Activated CD8-positive, alpha-beta memory T cell treated with anti-CD3 and anti-CD28 coated beads for 24 hours (primary cell): Measurements from ENCODE around the gene OR4B1.
A peak's percentile ranks its signal among the peaks of the same experiment; 100 is the strongest.
"Not testable (repeated sequence)": the region's sequence is repeated elsewhere in the genome, so short reads cannot be mapped to it uniquely, and the experiment has no call there.

Experiments used
- DNase-seq: peaks from one replicate; pipeline ENCODE4 v3.0.0-alpha.2; 2020

OR4B1 gene

DNA sequence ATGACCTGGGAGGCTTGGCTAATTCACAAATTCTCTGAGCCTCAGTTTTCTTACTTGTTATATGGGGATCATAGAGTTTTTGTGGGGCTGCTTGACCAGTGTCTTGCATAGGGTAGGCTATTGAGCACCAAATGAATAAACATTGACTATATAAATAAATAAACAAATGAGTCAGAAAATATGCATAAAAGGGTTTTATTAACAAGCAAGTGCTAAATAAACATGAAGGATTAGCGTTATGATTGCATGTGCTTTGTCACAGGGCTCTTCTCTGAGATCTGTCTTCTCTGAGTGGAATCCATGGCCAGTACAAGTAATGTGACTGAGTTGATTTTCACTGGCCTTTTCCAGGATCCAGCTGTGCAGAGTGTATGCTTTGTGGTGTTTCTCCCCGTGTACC is at the start of gene OR4B1:
Gene OR4B1 (plus strand): TSS at position 301 of the 400 bp plus-strand sequence. CDS start 0 bp downstream, at position 301.
- no peak for DNase-seq

DNA sequence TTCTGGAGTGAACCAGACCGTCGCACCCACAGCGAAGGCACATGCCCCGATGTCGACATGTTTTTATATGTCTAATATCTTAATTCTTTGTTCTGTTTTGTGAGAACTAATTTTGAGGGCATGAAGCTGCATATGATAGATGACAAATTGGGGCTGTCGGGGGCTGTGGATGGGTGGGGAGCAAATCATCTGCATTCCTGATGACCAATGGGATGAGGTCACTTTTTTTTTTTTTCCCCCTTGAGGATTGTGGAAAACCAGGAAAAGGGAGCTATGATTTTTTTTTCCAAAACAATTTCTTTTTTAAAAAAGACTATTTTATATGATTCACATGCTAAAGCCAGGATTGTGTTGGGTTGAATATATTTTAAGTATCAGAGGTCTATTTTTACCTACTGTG is 49.2 kb upstream of the OR4B1 start:
- no peak for DNase-seq

DNA sequence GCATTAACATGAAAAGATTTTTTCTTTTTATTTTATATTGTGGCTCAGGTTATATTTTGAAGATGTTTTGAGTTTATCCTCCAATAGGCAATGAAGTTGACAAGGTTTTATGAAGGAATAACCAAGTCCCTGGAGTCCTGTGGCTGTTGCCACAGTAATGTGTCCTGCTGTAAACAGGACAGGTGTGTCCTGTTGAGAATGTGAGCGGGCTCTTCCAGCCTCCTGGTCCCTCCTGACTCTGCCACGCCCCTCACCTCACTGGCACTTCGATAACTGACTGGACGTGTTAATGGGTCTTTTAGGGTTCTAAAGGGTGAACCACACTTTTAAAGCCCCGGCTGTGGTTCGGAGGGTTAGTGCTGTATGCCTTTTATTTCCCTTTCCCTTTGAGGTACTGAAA is 47.8 kb upstream of the OR4B1 start:
- no peak for DNase-seq

GRCh38 chr11:48169259-48169658 is 47.4 kb upstream of the OR4B1 start:
- DNase-seq: no peak

DNA sequence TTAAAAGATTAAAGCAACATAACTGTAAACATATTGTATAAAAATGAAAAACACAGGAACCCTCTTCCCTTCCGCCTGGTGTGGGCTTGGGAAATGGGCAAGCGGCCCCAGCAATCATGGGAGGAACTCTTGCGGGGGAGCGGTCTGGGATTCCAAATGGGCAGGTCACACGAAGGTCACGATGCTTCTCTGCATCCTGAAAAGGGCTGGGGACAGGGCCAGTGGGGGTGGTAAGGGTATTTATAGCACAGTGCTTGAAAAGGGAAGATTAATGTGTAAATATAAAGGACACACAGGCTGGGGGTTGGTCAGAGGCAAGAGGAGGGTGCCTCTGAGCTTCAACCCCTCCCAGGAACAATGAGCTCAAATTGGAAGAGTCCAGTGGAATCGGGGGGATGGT is 46.9 kb upstream of the OR4B1 start:
- no peak for DNase-seq

GRCh38 chr11:48170241-48171233 is 46.1 kb upstream of the OR4B1 start:
- no peak for DNase-seq

DNA sequence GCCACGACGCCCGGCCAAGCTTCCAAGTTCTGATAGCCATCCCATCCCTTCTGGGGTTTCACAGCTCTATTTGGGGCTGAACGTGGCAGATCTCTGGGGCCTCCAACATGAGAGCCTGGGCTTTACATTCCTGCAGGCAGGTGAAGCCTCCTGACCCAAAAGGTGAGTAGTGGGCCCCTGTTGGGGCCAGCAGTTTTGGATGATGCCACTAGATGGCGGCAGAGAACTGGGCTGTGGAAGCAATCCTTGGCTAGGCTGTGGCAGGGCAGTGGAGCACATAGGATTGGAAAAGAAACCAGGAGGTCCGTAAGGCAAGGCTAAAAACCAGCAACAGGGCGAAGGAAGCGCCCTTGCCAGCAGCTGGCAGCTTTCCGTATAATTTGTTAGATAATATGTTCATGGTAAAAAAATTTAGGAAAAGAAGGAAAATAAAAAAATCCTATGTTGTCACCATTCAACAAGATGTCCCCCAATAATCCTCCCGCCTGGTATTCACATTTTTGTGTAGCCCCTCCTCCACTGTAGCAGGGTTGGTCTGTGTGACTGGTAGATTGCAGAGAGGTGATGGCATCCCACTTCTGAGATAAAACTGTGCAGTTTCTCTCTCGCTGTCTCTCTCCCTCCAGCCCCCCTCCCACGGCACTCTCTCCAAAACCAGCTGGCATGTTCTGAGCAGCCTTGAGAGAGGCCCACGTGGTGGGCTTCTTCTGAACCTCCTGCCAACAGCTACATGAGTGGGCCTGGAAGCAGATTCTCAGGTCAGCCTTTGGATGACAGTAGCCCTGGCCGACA is 43.6 kb upstream of the OR4B1 start:
- DNase-seq: peak; percentile 82

DNA sequence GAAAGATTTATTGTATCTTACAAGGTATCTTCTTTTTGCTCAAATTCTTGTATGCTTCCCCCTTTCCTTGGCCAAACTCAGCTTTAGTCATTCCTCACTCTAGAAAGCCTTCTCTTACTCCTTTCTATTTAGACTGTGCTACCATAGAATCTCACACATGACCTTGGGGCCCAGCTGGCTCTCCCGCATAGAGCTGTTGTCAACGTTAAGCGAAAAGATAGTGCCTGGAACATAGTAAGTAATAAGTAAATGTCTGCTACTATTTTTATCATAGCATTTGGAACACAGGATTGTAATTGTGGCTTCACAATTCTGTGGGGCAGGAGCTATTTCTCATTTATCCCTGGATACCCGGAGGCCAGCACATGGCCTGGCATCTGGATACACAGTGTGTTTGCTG is 38.9 kb upstream of the OR4B1 start:
- no peak for DNase-seq

DNA sequence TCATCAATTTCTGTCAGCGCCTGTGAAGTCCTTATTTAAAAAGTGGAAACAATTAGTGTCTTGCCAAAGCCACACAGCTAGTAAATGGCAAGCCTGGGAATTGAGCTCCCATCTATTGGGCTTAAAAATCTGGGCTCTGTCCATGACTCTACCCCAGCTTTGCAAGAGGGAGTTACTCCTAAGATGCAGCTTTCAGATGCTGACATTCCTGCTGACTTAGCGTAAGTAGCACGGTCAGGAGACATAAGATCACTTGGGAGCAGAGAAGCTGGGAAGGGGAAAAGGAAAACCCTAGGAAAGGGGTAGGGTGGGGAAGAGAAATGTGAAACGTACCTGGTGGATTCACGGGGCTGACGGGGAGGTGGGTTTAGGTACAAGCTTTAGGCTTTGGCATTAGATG is 36.0 kb upstream of the OR4B1 start:
- DNase-seq: no peak

DNA sequence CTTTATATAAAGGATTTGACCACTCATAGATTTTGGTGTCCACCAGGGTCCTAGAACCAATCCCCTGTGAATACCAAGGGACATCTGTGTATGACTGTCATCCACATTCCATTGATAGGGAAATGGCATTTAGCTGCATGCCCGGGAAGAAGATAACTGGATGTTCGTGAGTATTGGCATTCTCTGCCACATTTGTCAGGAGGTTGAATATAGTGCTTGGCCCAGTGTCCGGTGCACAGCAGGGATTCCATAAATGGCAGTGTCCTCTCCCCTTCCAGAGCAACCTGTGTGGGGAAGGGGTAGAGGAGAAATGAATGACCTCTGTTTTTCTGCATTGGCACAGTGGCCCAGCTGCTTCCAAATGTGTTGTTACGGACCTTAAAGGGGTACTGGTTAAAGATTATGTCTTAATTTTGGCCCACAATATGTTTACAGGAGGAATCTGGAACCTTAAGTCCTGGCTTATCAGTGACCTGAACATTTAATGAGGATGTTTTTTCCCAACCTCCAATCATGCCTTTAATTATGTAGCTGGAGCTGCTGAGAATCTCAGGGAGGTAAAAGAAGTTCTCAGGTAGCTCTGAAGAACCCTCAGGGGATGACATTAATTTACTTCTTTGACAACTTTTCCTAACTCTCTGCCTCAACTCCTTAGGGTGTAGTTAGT is 33.6 kb upstream of the OR4B1 start:
- DNase-seq: no peak

DNA sequence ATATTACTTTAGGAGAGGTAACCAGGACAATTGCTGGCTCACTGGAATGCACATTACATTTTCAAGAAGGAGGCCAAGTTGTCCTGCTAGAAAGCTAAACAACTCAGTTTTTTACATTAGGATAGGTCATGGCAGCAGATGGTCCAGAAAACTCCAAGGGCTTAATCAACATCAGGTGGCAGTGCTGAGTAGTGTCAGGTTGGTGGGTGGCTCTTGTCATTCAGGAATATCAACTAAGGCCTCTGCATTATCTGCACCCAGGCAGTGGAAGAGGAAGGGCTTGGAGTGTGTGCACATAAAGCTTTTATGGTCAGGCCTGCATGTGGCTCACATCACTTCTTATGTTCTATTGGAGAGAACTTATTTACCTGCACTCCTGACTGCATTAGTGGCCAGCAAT is 32.2 kb upstream of the OR4B1 start:
- DNase-seq: no peak

DNA sequence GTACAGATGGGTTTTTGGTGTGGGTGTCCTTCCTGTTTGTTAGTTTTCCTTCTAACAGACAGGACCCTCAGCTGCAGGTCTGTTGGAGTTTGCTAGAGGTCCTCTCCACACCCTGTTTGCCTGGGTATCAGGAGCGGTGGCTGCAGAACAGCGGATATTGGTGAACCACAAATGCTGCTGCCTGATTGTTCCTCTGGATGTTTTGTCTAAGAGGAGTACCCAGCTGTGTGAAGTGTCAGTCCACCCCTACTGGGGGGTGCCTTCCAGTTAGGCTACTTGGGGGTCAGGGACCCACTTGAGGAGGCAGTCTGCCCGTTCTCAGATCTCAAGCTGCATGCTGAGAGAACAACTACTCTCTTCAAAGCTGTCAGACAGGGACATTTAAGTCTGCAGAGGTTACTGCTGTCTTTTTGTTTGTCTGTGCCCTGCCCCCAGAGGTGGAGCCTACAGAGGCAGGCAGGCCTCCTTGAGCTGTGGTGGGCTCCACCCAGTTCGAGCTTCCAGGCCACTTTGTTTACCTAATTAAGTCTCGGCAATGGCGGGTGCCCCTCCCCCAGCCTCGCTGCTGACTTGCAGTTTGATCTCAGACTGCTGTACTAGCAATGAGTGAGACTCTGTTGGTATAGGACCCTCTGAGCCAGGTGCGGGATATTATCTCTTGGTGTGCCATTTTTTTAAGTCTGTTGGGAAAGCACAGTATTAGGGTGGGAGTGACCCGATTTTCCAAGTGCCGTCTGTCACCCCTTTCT is 25.5 kb upstream of the OR4B1 start:
- not testable (repeated sequence) for DNase-seq

DNA sequence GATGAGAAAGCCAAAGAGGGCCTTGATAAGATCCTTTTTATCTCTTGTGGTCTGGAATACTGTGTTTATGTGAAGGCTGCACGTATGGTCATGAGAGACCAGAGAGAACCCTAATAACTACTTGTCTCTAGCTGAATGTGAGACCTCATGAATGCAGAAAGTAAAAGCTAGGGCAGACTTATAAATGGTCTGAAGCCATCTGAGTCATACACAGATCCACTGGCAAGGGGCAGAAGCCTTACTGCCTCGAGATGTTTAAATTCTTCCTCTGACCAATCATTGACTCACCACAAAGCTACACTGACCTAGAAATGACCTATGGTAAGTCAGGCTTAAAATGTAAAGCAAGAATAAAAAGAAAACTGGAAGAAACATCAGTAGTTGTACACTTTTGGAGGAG is 22.7 kb upstream of the OR4B1 start:
- DNase-seq: no peak

DNA sequence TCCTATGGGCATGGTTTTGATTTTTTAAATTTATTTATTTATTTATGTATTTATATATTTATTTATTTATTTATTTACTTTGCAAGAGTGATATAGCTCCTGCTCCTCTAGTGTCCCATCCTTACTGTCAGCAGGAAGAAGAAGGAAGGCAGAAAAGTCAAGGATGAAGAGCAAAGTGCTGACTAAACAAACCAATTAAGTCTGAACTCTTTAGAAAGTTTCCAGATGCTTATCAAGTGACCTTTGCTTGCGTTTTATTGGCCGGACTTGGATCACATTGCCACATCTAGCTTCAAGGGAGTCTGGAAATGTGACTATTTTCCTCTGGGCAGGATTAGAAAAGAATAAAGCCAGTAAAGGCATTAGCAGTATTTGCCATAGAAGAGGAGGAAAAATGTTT is 8.7 kb upstream of the OR4B1 start:
- DNase-seq: no peak

DNA sequence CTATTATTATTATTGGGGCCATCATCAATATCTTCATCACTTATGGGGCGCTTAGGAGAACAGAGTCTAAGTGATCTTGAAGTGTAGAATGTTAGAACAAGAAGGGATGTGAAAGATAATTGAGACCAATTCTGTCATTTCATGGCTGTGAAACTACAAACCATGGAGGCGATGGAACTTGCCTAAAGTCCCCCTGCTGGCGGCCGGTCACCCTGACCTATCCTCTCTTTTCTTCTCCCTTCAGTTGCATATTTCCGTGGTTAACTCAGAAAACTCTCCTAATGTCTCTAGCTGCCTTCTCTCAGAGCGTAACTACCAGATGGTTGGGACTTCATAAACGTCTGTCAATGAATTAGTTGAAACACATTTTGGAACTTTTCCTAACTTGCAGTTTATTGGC is 6.6 kb upstream of the OR4B1 start:
- DNase-seq: no peak

DNA sequence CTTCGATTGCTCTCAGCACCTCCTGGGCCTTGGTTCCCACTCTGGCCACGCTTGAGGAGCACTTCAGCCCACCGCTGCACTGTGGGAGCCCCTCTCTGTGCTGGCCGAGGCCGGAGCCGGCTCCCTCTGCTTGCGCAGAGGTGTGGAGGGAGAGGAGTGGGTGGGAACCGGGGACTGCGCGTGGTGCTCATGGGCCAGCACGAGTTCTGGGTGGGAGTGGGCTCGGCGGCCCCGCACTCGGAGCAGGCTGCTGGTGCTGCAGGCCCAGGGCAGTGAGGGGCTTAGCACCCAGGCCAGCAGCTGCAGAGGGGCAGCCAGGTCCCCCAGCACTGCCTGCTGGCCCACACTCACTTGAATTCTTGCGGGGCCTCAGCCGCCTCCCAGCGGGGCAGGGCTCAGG is 12.2 kb downstream of the OR4B1 start:
- no peak for DNase-seq

GRCh38 chr11:48230057-48230456 is 13.4 kb downstream of the OR4B1 start:
- not testable (repeated sequence) for DNase-seq

GRCh38 chr11:48237727-48238126 is 21.1 kb downstream of the OR4B1 start:
- no peak for DNase-seq

DNA sequence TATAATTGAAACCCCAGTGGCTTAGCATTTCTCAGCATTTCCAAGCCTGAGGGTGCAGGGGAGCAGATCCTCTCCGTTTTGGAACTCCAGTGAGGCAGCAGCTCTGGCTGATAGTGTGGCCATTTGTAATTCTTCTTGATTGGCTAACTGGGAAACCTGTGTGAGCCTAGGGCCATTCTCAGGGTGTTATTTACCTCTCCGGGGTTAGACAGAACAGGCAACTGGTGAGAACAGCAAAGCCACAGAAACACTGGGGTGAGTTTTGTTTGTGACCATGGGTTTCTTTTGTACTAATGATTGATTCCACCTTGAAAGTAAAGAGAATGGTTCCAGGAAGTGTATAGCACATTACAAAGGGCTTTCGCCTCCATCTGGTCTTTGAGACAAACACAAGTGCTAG is 25.9 kb downstream of the OR4B1 start:
- DNase-seq: no peak

DNA sequence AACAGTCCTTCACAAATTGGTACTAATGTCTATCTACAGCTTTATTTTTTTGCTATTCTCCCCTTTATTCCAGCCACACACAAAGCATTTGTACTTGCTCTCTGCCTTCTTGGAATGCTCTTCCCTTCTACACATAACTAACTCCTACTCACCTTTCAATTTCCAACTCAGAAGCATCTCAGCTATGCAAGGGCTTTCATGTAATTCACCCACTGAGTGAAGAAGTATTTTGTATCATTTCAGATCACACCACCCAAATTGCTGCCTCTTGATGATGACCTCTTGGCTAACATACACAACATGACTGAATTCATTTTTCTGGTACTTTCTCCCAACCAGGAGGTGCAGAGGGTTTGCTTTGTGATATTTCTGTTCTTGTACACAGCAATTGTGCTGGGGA is 28.2 kb downstream of the OR4B1 start, which contains the start of gene OR4X2:
Gene OR4X2 (plus strand): TSS at position 301 of the 400 bp plus-strand sequence. CDS start 0 bp downstream, at position 301.
- DNase-seq: no peak

DNA sequence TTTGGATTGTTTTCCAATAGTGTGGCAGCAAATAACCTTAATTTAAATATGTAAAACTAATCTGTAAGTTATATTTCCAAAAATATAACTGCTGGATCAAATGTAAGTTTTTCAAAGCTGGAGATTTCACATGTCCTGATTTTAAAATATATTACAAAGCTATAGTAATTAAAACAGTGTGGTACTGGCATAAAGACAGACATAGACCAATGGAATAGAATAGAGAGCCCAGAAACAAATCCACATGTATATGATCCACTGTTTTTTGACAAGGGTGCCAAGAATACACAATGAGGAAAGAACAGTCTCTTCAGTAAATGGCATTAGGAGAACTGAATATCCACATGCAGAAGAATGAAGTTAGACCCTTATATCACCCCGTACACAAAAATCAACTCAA is 32.3 kb downstream of the OR4B1 start:
- DNase-seq: no peak

DNA sequence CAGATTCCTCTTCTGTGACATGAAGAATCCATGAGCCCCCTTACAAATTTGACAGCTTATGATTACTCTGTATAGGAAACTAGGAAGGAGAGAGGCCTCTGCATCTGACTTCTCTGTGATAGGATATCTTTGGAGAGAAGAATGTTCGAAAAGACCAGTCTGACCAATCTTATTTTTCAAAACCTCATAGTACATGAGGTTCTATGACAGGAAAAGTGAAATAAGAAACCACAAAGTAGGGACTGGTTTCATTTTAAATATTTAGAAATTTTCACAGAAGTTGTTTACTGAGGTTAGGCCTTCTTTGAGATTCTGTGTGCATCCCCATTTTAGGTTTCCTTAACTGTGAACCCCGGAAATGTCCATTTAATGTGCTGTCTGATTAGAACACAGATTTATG is 45.0 kb downstream of the OR4B1 start:
- no peak for DNase-seq
